Melanocyte of skin (primary cell): ENCODE data around the gene MS4A3. TPM values are rescaled to one million over a fixed set of nuclear protein-coding genes. Genes with fewer than 3 reads are reported as not detected.

Experiments
- total RNA-seq, 2 donors: library from RNA; depleted of rRNA; stranded (reverse); fragments of >200 nt; gene quantifications; 2 replicates each; pipeline ENCODE4 v1.2.3, GENCODE V29; 2012

MS4A3 gene
- total RNA-seq = not detected

GRCh38 chr11:60056349-60056969 is at the start of gene MS4A3:
TSS of gene MS4A3 (plus strand) at chr11:60056665. CDS start at chr11:60061161, 4,496 bp downstream.

GRCh38 chr11:60016881-60017280 is 39.6 kb upstream of the MS4A3 start, which contains the start of gene OOSP4B:
TSS of gene OOSP4B (plus strand) at chr11:60017181.

GRCh38 chr11:60040109-60040508 is 16.4 kb upstream of the MS4A3 start, which contains the start of gene OOSP2:
TSS of gene OOSP2 (plus strand) at chr11:60040409. CDS start at chr11:60040460, 51 bp downstream.

GRCh38 chr11:60088364-60088763 is 31.9 kb downstream of the MS4A3 start, which contains the start of gene MS4A2:
TSS of gene MS4A2 (plus strand) at chr11:60088664. CDS start at chr11:60088766, 102 bp downstream.

Other genes with a start within 250 kb of the MS4A3 start
- gene MRPL16, start 245.9 kb upstream of the MS4A3 start, total RNA-seq = 10 to 100 TPM; 49.9 to 81.9 TPM
- not detected for gene CBLIF, start 211.2 kb upstream of the MS4A3 start, total RNA-seq
- gene TCN1, start 190.2 kb upstream of the MS4A3 start, total RNA-seq = 10 to 100 TPM in 1 of 2 donors, 1 to 10 TPM in 1; 8.7 to 18.2 TPM
- gene OOSP3, start 177.9 kb upstream of the MS4A3 start, total RNA-seq = not detected
- gene OOSP1, start 118.2 kb upstream of the MS4A3 start, total RNA-seq = under 1 TPM in 1 of 2 donors, not detected in 1; 0.34 TPM
- under 1 TPM in 1 of 2 donors, not detected in 1; 0.69 TPM for gene OOSP4A, start 92.6 kb upstream of the MS4A3 start, total RNA-seq
- not detected for gene OOSP4B, start 39.5 kb upstream of the MS4A3 start, total RNA-seq
- gene OOSP2, start 16.3 kb upstream of the MS4A3 start, total RNA-seq = not detected
- gene MS4A2, start 32.0 kb downstream of the MS4A3 start, total RNA-seq = not detected
- not detected for gene MS4A6A, start 126.4 kb downstream of the MS4A3 start, total RNA-seq
- gene MS4A4E, start 186.5 kb downstream of the MS4A3 start, total RNA-seq = not detected
- not detected for gene MS4A4A, start 224.0 kb downstream of the MS4A3 start, total RNA-seq